GM12878 (cell line): ENCODE results near the gene FBXL17. TPM values are rescaled to one million over a fixed set of nuclear protein-coding genes. Genes with fewer than 3 reads are reported as not detected.

Experiments
- ATAC-seq: fragments of 200-7000 bp; cut with Tn5 transposase; 3 replicates; pipeline ENCODE4 v1.9.1; 2020; ENCODE audit warnings: mild to moderate bottlenecking, moderate library complexity
- BruUV-seq: library from RNA; stranded (reverse); fragments of 400-500 nt; replicated peaks from 2 replicates; lab custom pipeline; 2021; lab: Mats Ljungman, UMichigan
- CTCF ChIA-PET: fragments of 300-600 bp; sonication (Branson Sonifier 250); formaldehyde crosslinking; extraction: SDS; loops from one replicate; lab custom pipeline; 2021; ENCODE audit warnings: inconsistent platforms; lab: Yijun Ruan, JAX
- POLR2A ChIA-PET: fragments of 350-600 bp; formaldehyde crosslinking; extraction: SDS; loops from one replicate; lab custom pipeline; 2021; ENCODE audit warnings: inconsistent platforms; lab: Charles Lee
- RAD21 ChIA-PET: fragments of 300-600 bp; sonication (Branson Sonifier 250); formaldehyde crosslinking; loops from one replicate; lab custom pipeline; 2023; ENCODE audit warnings: antibody characterized with exemption; ENCODE audit not compliant: unreplicated experiment; lab: Charles Lee
- SMC1A ChIA-PET: fragments of 300-600 bp; sonication (Branson Sonifier 250); formaldehyde crosslinking; loops from one replicate; lab custom pipeline; 2023; ENCODE audit not compliant: unreplicated experiment, uncharacterized antibody; lab: Charles Lee
- DNase-seq: peaks from one replicate; pipeline ENCODE4 v3.0.0-alpha.2; 2011; ENCODE audit warnings: low read depth, low spot score
- FAIRE-seq: peaks from 3 replicates; lab custom pipeline; 2011; peaks lifted over from hg19 to GRCh38; lab: Jason Lieb, UNC
- H2AFZ ChIP-seq: 2 replicates; pipeline ENCODE4 v1.6.0; 2011; ENCODE audit warnings: low read depth, low read length, control low read depth; ENCODE audit not compliant: control insufficient read depth
- H3K27ac ChIP-seq: 2 replicates; pipeline ENCODE4 v1.5.1; 2011; ENCODE audit warnings: control low read depth; ENCODE audit not compliant: control insufficient read depth, insufficient read depth
- H3K27me3 ChIP-seq, 2 experiments: replicated peaks in 1 of 2; 2 replicates each; pipeline versions ENCODE4 v1.6.0 to v1.6.1; 2011; ENCODE audit warnings: low read length in 1 of 2; ENCODE audit not compliant: control insufficient read depth in 2 of 2, insufficient read depth in 2 of 2
- H3K36me3 ChIP-seq, 2 experiments: 2 replicates each; pipeline ENCODE4 v1.5.1; 2011; ENCODE audit warnings: low read length in 1 of 2; ENCODE audit not compliant: control insufficient read depth in 2 of 2, insufficient read depth in 2 of 2
- H3K4me1 ChIP-seq: 2 replicates; pipeline ENCODE4 v1.6.1; 2011; ENCODE audit warnings: mild to moderate bottlenecking, low read length, moderate library complexity, mixed read lengths; ENCODE audit not compliant: control insufficient read depth, insufficient read depth
- H3K4me2 ChIP-seq: 2 replicates; pipeline ENCODE4 v1.6.0; 2011; ENCODE audit warnings: control low read depth; ENCODE audit not compliant: control insufficient read depth, insufficient read depth
- H3K4me3 ChIP-seq: fragments of 200-600 bp; sonication (generic); 2 replicates; pipeline ENCODE4 v1.5.1; 2016
- H3K79me2 ChIP-seq: 2 replicates; pipeline ENCODE4 v1.6.0; 2011; ENCODE audit warnings: low read length; ENCODE audit not compliant: control insufficient read depth, insufficient read depth
- H3K9ac ChIP-seq: 2 replicates; pipeline ENCODE4 v1.8.0; 2011; ENCODE audit warnings: low read length, control low read depth, mixed read lengths; ENCODE audit not compliant: control insufficient read depth, insufficient read depth
- H3K9me3 ChIP-seq: replicated peaks from 3 replicates; pipeline ENCODE4 v1.5.1; 2011; ENCODE audit warnings: mild to moderate bottlenecking, low read length; ENCODE audit not compliant: control insufficient read depth, insufficient read depth
- H4K20me1 ChIP-seq: 2 replicates; pipeline ENCODE4 v1.6.0; 2011; ENCODE audit not compliant: control insufficient read depth, insufficient read depth
- ATF3 ChIP-seq: IDR thresholded peaks from 2 replicates; pipeline ENCODE4 v1.6.1; 2011; ENCODE audit warnings: low read depth, mild to moderate bottlenecking, low read length, moderate library complexity, borderline replicate concordance; ENCODE audit errors: extremely low read depth
- MEF2B ChIP-seq: fragments of 450-650 bp; IDR thresholded peaks from 2 replicates; pipeline ENCODE4 v1.6.1; 2018; ENCODE audit warnings: mild to moderate bottlenecking, moderate library complexity; ENCODE audit not compliant: partially characterized antibody, poor library complexity, severe bottlenecking
- MLLT1 ChIP-seq: fragments of 450-650 bp; IDR thresholded peaks from 2 replicates; pipeline ENCODE4 v1.6.1; 2016; ENCODE audit warnings: mild to moderate bottlenecking
- SP1 ChIP-seq: IDR thresholded peaks from one replicate; pipeline ENCODE4 v1.6.1; 2011; ENCODE audit warnings: low read depth, low read length
- TARDBP ChIP-seq: IDR thresholded peaks from 2 replicates; pipeline ENCODE4 v1.6.1; 2016; ENCODE audit warnings: borderline replicate concordance
- in situ Hi-C: fragments of 300-500 bp; cut with MboI; formaldehyde crosslinking; loops from 9 replicates; pipeline ENCODE4 v1.14.3; 2018; ENCODE audit warnings: mixed read lengths
- intact Hi-C: fragments of 100-400 bp; cut with micrococcal nuclease; formaldehyde crosslinking; loops from one replicate; pipeline ENCODE4 v1.14.2; 2022; ENCODE audit not compliant: unreplicated experiment
- polyA plus RNA-seq, 11 experiments: library from polyadenylated mRNA; depleted of rRNA in 4 of 11; unstranded in 6 of 11; stranded (reverse) in 5 of 11; fragments of >200 nt; fragmentation: Nextera tagmentation in 4 of 11; fragmentation: Illumina TruSeq in 1 of 11; extraction: Ambion mirVana in 4 of 11; extraction: Trizol in 1 of 11; gene quantifications; 1 replicate in 1 of 11; 2 replicates in 10 of 11; pipeline versions ENCODE4 v1.2.1 to v1.2.3, GENCODE V29; 2011 to 2016; ENCODE audit warnings: inconsistent platforms in 2 of 11, missing spikeins in 2 of 11, low read depth in 1 of 11
- total RNA-seq, 4 experiments: library from RNA; depleted of rRNA in 3 of 4; stranded (reverse); fragments of >200 nt in 3 of 4; fragmentation: Illumina TruSeq in 1 of 4; extraction: Trizol in 1 of 4; gene quantifications; 2 replicates each; pipeline versions ENCODE4 v1.2.1 to v1.2.3, GENCODE V29; 2013 to 2021
- TF ChIP-seq, protein P1 (sequence below): fragments of 450-650 bp; IDR thresholded peaks from 2 replicates; pipeline ENCODE4 v1.6.1; 2014; ENCODE audit warnings: mild to moderate bottlenecking

The FBXL17 gene
- total and polyA plus RNA-seq, 10 of the 15 experiments (the other 5 are each of a cell fraction or from before 2014, with no cell fraction given): 0.88 to 9.0 (median 4.4) TPM

GRCh38 chr5:107874795-107875194 is 507.1 kb downstream of the FBXL17 start:
- H3K4me1 ChIP-seq: peaks cover 5% of the 10 kb centered on the region
- no peak overlapping the region for H3K4me3 ChIP-seq
- H3K27ac ChIP-seq: no peak overlapping the region
- H3K27me3 ChIP-seq: no peaks in the 10 kb centered on the region
- DNase-seq (no peak), ATAC-seq (no peak), FAIRE-seq (no peak)
- CTCF ChIA-PET: interaction anchor here (0.9 to 2.1 kb wide), 2 partner anchors 13 to 60 kb away, joined by 4 to 5 read pairs; no protein-coding TSS in a partner anchor
- SMC1A ChIA-PET: no interaction called here
- no peak overlapping the region for H3K9ac ChIP-seq
- POLR2A ChIA-PET: interaction anchor here (0.7 kb wide), 1 partner anchor 575 kb away, joined by 3 read pairs; no protein-coding TSS in a partner anchor
- RAD21 ChIA-PET: no interaction called here
- TF ChIP-seq SP1: no peak
- no peak for TF ChIP-seq TARDBP
- TF ChIP-seq, protein P1, sequence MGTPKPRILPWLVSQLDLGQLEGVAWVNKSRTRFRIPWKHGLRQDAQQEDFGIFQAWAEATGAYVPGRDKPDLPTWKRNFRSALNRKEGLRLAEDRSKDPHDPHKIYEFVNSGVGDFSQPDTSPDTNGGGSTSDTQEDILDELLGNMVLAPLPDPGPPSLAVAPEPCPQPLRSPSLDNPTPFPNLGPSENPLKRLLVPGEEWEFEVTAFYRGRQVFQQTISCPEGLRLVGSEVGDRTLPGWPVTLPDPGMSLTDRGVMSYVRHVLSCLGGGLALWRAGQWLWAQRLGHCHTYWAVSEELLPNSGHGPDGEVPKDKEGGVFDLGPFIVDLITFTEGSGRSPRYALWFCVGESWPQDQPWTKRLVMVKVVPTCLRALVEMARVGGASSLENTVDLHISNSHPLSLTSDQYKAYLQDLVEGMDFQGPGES: no peak
- no peak for TF ChIP-seq MEF2B
- TF ChIP-seq MLLT1: no peak
- no peak for TF ChIP-seq ATF3
- intact Hi-C loops: no loop called here
- in situ Hi-C loops: no loop called here
- no peaks in the 10 kb centered on the region for H3K36me3 ChIP-seq
- no peak overlapping the region for H2AFZ ChIP-seq
- no peaks in the 10 kb centered on the region for H4K20me1 ChIP-seq
- no peaks in the 10 kb centered on the region for H3K79me2 ChIP-seq
- no peak overlapping the region for H3K4me2 ChIP-seq
- no peaks in the 10 kb centered on the region for H3K9me3 ChIP-seq
- no TSS peak for BruUV-seq
